Measurements from ENCODE around the gene GNAI1. TPM values are rescaled to one million over a fixed set of nuclear protein-coding genes. Genes with fewer than 3 reads are reported as not detected.

Gene GNAI1
- total RNA-seq, 1 donor from 2014 or later: 25.2 TPM

DNA sequence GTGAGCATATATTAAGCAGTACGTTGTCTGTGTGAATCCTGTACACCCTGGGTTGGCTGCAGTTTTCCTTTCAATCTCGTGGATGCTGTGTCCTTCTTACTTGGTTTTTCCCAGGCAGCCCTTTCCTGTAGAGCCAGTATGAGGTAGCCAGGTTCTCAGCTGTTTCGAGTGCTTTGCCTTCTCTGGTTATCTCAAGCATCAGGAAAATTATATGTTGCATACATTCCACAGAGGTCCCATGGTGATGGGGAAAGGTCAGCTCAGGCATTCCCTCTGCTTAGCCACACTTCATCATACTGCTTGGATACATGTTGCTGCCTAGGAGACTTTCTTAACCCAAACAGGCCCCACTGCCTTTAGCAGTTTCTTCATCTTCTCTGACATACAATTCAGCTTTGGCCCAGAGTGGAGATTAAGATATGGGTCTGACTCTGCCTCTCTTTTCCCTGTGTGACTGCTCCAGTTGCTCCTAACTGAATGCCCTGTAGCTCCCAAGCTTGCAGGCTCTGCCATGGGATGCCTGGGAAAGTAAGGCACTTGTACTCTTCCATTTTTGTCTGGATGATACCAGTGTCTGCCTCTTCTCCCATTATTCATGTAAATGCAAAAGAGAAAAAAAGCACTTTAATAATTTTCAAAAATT lies 11.3 kb downstream of the GNAI1 start:
- TF ChIP-seq, protein P1, sequence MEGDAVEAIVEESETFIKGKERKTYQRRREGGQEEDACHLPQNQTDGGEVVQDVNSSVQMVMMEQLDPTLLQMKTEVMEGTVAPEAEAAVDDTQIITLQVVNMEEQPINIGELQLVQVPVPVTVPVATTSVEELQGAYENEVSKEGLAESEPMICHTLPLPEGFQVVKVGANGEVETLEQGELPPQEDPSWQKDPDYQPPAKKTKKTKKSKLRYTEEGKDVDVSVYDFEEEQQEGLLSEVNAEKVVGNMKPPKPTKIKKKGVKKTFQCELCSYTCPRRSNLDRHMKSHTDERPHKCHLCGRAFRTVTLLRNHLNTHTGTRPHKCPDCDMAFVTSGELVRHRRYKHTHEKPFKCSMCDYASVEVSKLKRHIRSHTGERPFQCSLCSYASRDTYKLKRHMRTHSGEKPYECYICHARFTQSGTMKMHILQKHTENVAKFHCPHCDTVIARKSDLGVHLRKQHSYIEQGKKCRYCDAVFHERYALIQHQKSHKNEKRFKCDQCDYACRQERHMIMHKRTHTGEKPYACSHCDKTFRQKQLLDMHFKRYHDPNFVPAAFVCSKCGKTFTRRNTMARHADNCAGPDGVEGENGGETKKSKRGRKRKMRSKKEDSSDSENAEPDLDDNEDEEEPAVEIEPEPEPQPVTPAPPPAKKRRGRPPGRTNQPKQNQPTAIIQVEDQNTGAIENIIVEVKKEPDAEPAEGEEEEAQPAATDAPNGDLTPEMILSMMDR (conservative IDR thresholded peaks at IDR 0.05): no peak
- Mint-ChIP-seq H3K36me3 (ENCODE audit: low read depth) (peaks cover 3% of the 10 kb centered on the region), H3K4me3 (no peak overlapping the region)

DNA sequence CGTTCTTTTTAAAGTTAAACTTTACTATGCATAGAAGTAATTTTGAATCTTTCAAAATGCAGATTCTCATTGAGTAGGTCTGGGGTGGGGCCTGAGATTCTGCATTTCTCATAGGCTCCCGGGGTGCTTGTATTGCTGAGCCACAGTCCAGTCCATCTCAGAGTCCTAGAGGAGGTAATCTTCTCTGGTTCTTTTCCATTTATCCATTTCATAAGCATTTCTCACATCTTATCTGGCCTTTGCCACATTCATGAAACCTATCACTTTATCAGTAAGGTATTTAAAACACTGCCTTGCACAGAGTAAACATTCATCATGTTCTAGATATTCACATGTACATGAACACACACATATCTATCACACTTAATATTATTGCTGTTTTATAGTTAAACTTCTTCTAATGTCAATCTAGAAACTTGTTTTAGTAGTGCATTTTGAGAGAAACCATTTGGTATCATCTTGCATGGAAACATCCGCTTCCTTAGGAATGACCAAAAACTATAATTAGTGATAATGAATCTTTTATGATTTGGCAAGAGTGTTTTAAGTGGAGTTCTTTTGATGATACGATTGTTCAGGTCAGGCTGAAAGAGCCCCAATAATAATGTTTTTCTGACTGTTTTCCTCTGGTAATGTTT lies 12.0 kb downstream of the GNAI1 start:
- Mint-ChIP-seq H3K27ac (ENCODE audit: unreplicated experiment) (no peak overlapping the region), H3K4me1 (peaks cover 14% of the 10 kb centered on the region), H3K36me3 (ENCODE audit: low read depth) (no peaks in the 10 kb centered on the region), H3K4me3 (no peak overlapping the region), H3K27me3 (ENCODE audit: low read depth) (no peaks in the 10 kb centered on the region), H3K9me3 (no peaks in the 10 kb centered on the region)
- TF ChIP-seq, protein P1 (conservative IDR thresholded peaks at IDR 0.05): no peak
- no peak for DNase-seq (ENCODE audit: low read depth, low spot score)

More for the DNA sequence above, 11.3 kb downstream of the GNAI1 start:
- Mint-ChIP-seq H3K27ac (ENCODE audit: unreplicated experiment) (no peak overlapping the region), H3K4me1 (peaks cover 14% of the 10 kb centered on the region), H3K27me3 (ENCODE audit: low read depth) (no peaks in the 10 kb centered on the region), H3K9me3 (no peaks in the 10 kb centered on the region)
- DNase-seq (ENCODE audit: low read depth, low spot score): no peak

DNA sequence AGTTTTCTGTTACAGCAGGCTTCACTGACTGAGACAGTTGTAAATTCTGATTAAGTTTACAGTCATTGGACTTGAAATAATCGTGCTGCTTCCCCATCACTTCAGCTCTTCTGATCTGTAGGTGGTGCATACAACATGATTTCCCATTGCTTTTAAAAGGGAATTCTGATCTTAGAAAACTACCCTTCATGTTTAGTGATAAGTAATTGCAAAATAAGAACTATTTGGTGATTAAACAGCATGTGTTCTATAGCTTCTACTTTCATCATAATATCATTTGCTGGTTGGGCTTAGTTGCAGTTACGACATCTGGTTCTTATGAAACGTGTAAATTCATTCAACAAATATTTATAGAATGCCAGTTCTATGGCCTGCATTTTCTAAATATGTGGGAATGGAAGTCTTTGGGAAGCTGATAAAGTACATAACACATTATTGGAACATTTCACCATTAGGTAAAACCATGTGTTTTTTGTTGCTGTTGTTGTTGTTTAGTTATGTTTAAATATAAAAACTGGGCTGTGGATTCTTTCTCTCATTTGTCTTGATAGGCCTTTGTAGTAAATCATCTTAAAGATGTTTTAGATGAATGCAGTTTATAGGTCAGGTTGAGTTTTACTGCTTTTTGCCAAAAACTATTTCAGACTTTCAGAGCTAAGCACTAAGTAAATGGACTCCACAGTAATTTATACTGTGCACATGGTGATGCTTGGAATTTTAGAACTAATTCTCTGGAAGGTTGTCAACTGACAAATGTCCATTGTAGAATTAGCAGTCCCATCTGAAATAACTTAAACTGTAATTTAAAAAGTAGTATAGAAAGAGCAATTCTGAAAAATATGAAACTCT lies 13.1 kb downstream of the GNAI1 start:
- Mint-ChIP-seq H3K4me1 (peaks cover 14% of the 10 kb centered on the region), H3K36me3 (ENCODE audit: low read depth) (no peaks in the 10 kb centered on the region), H3K27ac (ENCODE audit: unreplicated experiment) (no peak overlapping the region), H3K4me3 (no peak overlapping the region), H3K27me3 (ENCODE audit: low read depth) (no peaks in the 10 kb centered on the region), H3K9me3 (no peaks in the 10 kb centered on the region)
- TF ChIP-seq, protein P1 (conservative IDR thresholded peaks at IDR 0.05): no peak
- no peak for DNase-seq (ENCODE audit: low read depth, low spot score)

DNA sequence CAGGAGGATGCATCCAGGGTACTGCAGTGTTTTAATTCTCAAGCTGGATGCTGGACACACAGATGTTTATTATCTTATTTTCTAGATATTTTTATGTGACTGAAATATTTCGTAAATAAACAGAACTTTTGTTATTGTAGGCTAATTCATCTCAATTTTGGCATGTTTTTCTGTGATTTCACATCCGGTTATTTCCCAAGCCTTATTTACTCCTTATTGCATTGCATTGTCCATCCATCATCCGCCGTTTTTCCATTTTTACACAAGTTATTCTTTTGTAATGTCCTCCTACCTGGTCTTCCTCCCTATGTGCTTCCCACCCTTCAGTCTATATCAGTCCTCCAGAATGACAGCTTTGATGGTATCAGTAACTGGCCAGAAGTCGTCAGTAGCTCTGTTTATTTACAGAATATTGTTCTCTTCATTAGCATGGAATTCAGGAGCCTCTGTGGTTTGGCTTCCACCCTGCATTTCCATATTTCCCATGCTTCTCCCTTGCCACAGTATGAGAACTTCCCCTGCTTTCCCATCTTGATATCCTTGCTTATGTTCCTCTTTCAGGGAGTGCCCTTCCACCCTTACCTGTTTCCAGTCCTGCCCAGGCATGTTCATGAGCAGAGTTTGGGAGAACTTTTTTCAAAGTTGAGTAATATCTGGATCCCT lies 16.1 kb downstream of the GNAI1 start:
- no peak overlapping the region for H3K27ac Mint-ChIP-seq (ENCODE audit: unreplicated experiment)

DNA sequence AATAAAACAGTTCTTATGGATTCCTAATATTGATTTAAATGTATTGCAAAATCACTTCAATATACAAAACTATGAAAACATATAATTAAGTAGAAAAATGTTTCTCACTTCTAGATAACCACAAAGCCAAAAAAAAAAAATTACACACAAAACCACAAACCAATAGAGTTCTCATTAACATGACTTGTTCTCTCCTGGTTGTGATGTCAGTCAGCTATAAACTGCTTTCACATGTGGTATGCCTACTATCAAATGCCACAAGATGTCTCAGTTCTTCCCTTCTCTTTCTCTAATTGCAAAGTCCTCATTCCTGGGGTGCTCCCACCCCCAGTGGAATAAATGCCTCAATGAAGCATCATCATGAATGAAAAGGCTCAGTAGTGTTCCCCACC lies 16.6 kb downstream of the GNAI1 start:
- no peak for DNase-seq (ENCODE audit: low read depth, low spot score)
- Mint-ChIP-seq H3K9me3 (no peaks in the 10 kb centered on the region), H3K27ac (ENCODE audit: unreplicated experiment) (no peak overlapping the region), H3K4me1 (peaks cover 5% of the 10 kb centered on the region), H3K4me3 (no peak overlapping the region), H3K27me3 (ENCODE audit: low read depth) (no peaks in the 10 kb centered on the region), H3K36me3 (ENCODE audit: low read depth) (no peaks in the 10 kb centered on the region)
- TF ChIP-seq, protein P1 (conservative IDR thresholded peaks at IDR 0.05): no peak

More for the DNA sequence above, 16.1 kb downstream of the GNAI1 start:
- Mint-ChIP-seq H3K9me3 (no peaks in the 10 kb centered on the region), H3K36me3 (ENCODE audit: low read depth) (no peaks in the 10 kb centered on the region), H3K4me1 (peaks cover 10% of the 10 kb centered on the region), H3K4me3 (no peak overlapping the region), H3K27me3 (ENCODE audit: low read depth) (no peaks in the 10 kb centered on the region)
- DNase-seq (ENCODE audit: low read depth, low spot score): no peak
- TF ChIP-seq, protein P1 (conservative IDR thresholded peaks at IDR 0.05): no peak
